Activated CD8-positive, alpha-beta memory T cell treated with anti-CD3 and anti-CD28 coated beads, Interleukin-2, amount 50 U/mL, for 1 hour (primary cell): Measurements from ENCODE around the gene CPNE5.

Experiments used
- DNase-seq: peaks from one replicate; pipeline ENCODE4 v3.0.0-alpha.2; 2020; ENCODE audit errors: extremely low read depth

Gene CPNE5

GRCh38 chr6:36700071-36700812 is 139.0 kb downstream of the CPNE5 start:
- DNase-seq: no peak

- DNase-seq: no peak
Measured at GRCh38 chr6:36699348-36699747, 139.9 kb downstream of the CPNE5 start.

- no peak for DNase-seq
Measured at GRCh38 chr6:36698871-36699271, 140.4 kb downstream of the CPNE5 start.

- no peak for DNase-seq
Measured at GRCh38 chr6:36698196-36698595, 141.0 kb downstream of the CPNE5 start.

GRCh38 chr6:36697481-36697903 is 141.8 kb downstream of the CPNE5 start, which contains the start of gene RAB44:
Gene RAB44, plus strand, starts transcription at chr6:36697826. Its CDS starts 6,410 bp downstream, at chr6:36704236.
- no peak for DNase-seq

DNA sequence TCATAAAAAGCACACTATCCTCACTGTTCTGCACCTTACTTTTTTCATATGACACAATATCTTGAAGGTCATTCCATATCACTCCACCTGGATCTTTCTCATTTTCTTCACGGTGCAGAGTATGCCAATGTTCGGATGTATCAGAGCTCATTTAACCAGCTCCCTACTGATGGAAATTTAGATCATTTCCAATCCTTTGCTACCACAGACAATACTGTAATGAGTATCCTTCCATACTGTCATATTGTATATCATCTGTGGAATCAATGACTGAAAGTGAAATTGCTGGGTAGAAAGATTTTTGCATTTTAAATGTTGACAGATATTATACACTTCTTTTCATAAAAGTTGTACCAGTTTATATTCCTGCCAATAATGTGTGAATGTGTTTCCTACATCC is 143.8 kb downstream of the CPNE5 start:
- DNase-seq: no peak

DNA sequence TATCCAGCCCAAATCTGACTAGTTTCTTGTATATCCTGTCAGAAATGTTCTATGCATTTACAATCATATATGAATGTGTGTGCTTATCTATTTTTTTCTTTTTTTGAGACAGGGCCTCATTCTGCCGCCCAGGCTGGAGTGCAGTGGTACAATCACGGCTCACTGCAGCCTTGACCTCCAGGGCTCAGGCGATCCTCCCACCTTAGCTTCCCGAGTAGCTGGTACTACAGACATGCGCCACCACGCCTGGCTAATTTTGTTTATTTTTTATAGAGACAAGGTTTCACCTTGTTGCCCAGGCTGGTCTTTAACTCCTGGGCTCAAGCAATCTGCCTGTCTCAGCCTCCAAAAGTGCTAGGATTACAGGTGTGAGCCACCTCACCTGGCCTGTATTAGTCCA is 144.6 kb downstream of the CPNE5 start:
- DNase-seq: no peak

- DNase-seq: no peak
Measured at GRCh38 chr6:36692861-36693702, 146.2 kb downstream of the CPNE5 start.

DNA sequence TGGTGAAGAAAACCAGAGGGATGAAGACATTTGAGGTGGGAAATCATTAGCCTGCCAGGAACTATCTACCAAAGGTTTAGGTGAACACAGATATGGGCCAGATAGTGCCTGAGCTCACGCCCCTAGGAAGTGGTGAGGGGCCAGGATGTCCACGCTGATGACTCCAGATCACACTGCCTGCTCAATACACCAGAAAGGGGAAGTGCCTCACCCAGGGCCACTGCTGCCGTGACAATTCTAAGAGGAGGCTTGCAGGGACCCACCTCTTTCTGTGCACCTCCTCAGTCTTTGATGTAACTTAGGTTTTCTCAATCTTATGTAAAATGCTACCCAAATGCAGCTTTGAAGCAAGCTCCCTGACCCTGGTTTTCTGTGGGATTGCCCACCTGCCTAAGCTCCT is 147.0 kb downstream of the CPNE5 start:
- DNase-seq: no peak

DNA sequence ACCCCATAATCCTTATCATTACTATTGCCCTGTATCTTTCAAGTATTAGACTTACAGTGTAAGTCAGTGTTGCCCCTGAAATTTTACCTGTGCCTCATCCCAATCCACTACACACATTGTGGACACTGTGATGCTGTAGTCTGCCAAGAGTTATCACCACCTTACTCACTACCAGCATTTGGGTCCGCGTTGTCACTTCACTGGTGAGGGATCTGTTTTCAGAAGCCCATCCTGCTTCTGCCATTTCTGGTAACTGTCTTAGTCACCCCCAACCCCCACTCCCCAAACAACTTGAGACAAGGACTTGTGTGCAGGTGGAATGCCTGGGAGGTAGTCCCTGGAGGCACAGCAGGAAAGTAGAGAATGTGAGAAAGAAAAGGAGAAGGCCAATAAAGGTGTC is 147.6 kb downstream of the CPNE5 start:
- no peak for DNase-seq

DNA sequence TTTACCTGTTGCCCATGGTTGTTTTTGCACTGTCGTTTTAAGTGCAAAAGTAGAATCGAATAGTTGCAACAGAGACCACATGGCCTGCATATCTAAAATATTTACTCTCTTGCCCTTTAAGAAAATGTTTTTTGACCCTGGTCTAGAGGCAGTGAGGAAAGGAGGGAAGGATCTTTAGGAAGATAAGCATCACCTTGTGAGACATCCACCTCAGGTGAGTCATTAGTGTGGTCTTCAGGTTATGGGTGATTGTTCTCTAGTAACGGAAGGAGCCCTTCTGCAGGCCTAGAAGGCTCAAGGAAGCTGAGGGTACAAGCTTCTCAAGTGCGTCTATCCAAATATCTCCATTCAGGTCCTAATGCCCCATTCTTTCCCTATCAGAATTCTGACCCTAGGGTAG is 148.2 kb downstream of the CPNE5 start:
- DNase-seq: no peak
